Lower leg skin (tissue), 4 donors: ENCODE data around the gene POPDC2. TPM values are rescaled to one million over a fixed set of nuclear protein-coding genes. Genes with fewer than 3 reads are reported as not detected.

Source experiments
- DNase-seq, 2 donors: peaks; one replicate each; pipeline ENCODE4 v3.0.0-alpha.2; 2019; ENCODE audit warnings: low spot score in 2 of 2
- H3K4me3 ChIP-seq: fragments of 200-600 bp; sonication (generic); 2 replicates; pipeline ENCODE4 v1.5.1; 2017; ENCODE audit warnings: mild to moderate bottlenecking, low read depth; ENCODE audit not compliant: poor library complexity, severe bottlenecking
- POLR2A ChIP-seq, 2 donors: fragments of 450-650 bp; IDR thresholded peaks; one replicate each; pipeline ENCODE4 v1.6.1; 2016 to 2017; ENCODE audit warnings: antibody characterized with exemption in 2 of 2, mild to moderate bottlenecking in 1 of 2, moderate library complexity in 1 of 2
- WGBS, 2 donors: methylation state at CpG; one replicate each; pipeline ENCODE4 v1.1.5; 2018; 5-methylcytosine and 5-hydroxymethylcytosine counted together
- intact Hi-C: fragments of 100-400 bp; cut with DNase I; formaldehyde crosslinking; loops from one replicate; pipeline ENCODE4 v1.15.0; 2023; ENCODE audit warnings: low total_unique reads
- total RNA-seq, 4 donors: library from RNA; depleted of rRNA; stranded (reverse); fragments of >200 nt; gene quantifications; one replicate each; pipeline ENCODE4 v1.1.0, GENCODE V29; 2016
- TF ChIP-seq, protein P1 (sequence below), 3 donors: fragments of 450-650 bp; IDR thresholded peaks; one replicate each; pipeline ENCODE4 v1.5.1; 2016; ENCODE audit warnings: antibody characterized with exemption in 3 of 3, mild to moderate bottlenecking in 3 of 3, moderate library complexity in 2 of 3

The POPDC2 gene
- total RNA-seq, 4 donors from 2014 or later, result 0.97 to 1.9 (median 1.3) TPM

DNA sequence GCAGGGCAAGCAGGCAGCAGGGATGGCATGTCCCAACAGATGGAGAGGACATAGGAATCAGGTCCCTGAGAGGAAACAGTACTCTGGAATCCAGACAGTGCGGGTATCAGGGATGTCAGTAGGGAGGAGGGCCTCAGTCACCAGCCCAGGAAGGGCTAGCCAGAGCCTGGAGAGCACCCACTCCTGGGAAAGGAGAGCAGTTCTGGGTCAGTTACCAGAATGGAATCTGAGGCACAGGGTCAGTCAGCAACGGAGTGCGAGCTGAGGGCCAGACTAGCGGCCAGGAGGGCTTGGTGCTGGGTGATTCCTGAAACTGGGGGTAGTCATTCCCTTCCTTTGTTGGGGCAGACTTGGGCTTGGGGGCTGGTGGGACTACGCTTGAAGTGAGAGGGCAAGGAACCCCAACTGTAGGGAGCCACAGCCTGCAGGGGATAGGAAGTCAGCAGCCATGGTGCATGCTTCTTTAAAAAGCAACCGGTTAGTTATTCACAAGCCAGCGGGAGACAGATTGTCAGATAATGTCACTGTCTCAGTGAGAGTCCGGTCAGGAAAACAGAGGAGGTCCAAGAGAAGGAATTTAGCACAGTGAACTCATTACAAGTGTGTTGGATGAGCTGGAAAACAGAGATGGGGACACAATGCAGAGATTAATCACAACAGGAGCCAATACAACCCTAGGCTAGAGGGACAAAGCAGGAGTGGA is 34.8 kb downstream of the POPDC2 start:
- no peak for TF ChIP-seq POLR2A (IDR thresholded peaks at IDR 0.05)
- TF ChIP-seq, protein P1, sequence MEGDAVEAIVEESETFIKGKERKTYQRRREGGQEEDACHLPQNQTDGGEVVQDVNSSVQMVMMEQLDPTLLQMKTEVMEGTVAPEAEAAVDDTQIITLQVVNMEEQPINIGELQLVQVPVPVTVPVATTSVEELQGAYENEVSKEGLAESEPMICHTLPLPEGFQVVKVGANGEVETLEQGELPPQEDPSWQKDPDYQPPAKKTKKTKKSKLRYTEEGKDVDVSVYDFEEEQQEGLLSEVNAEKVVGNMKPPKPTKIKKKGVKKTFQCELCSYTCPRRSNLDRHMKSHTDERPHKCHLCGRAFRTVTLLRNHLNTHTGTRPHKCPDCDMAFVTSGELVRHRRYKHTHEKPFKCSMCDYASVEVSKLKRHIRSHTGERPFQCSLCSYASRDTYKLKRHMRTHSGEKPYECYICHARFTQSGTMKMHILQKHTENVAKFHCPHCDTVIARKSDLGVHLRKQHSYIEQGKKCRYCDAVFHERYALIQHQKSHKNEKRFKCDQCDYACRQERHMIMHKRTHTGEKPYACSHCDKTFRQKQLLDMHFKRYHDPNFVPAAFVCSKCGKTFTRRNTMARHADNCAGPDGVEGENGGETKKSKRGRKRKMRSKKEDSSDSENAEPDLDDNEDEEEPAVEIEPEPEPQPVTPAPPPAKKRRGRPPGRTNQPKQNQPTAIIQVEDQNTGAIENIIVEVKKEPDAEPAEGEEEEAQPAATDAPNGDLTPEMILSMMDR (IDR thresholded peaks at IDR 0.05), result no peak
- DNase-seq, result no peak
- WGBS, 2 donors, result 76 to 79% methylated on average over 8 of the region's 8 CpGs
- no peak overlapping the region for H3K4me3 ChIP-seq
- intact Hi-C loops, result no loop called here

DNA sequence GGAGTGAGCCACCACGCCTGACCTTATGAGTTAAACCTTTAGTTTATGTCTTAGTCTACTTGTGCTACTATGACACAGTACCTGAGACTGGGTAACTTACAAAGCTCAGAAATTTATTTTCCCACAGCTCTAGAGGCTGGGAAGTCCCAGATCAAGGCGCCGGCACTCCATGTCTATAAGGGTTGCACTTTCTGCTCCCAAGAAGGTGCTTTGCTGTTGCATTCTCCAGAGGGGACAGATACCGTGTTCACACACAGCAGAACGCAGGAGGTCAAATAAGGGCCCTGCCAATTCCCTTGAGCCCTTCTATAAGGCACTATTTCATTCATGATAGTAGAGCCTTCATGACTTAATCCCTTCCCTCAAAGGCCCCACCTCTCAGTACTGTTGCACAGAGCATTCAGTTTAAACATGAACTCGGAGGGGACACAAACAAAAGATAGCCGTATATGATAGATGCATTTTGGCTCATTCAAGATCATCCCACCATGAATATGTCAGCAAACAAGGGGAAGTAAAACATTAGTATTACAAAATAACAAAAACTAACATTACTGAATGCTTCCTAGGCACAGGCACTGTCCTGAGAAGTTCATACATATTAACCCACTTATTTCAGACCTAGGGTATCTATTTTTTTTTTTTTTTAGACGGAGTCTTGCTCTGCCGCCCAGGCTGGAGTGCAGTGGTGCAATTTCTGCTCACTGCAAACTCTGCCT is 36.2 kb downstream of the POPDC2 start:
- no peak overlapping the region for H3K4me3 ChIP-seq
- no peak for DNase-seq
- intact Hi-C loops, result no loop called here
- TF ChIP-seq, protein P1 (IDR thresholded peaks at IDR 0.05), result no peak
- no peak for TF ChIP-seq POLR2A (IDR thresholded peaks at IDR 0.05)
- WGBS, 2 donors, result 92 to 93% methylated on average over 9 of the region's 9 CpGs

DNA sequence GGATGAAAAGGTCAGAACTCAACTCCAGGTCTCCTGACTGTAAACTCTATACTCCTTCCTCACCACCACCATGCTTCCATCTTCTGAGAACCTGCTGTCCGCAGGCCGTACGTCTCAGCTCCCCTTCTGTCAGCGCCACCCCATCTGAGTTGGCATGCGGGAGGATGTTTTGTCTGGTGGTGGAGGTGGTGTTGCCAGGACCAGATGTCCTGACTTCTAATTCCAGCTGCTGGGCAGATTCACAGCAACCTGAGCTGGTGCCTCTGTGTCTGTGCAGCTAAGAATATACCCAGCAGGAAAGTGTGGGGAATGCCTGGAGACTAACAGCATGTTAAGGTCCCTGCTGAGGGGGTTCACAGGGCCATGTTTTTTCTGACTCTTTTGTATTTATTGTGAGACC is 39.5 kb downstream of the POPDC2 start:
- TF ChIP-seq, protein P1 (IDR thresholded peaks at IDR 0.05), result no peak
- no peak for TF ChIP-seq POLR2A (IDR thresholded peaks at IDR 0.05)
- intact Hi-C loops, result no loop called here
- 82 to 90% methylated on average over 5 of the region's 5 CpGs for WGBS, 2 donors
- no peak for DNase-seq
- no peak overlapping the region for H3K4me3 ChIP-seq

DNA sequence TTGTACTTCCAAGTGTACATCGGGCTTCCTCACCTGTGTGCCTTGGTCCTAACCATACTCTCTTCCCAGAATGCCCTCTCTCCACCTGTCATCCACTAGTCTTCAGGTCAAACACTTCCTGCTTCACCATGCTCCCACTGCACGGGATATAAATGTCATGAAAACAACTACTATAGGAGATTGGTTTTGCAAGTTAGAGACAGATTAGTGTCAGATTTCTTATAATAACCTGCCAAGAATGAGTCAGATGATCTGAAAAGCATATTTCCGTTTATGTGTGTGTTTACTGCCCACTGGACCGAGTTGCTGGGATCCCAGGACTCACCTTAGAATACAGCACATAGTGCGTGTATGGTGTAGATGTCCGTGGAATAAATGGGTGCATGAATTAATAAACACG is 41.3 kb downstream of the POPDC2 start:
- 68% methylated on average over 7 of the region's 7 CpGs for WGBS, 2 donors

DNA sequence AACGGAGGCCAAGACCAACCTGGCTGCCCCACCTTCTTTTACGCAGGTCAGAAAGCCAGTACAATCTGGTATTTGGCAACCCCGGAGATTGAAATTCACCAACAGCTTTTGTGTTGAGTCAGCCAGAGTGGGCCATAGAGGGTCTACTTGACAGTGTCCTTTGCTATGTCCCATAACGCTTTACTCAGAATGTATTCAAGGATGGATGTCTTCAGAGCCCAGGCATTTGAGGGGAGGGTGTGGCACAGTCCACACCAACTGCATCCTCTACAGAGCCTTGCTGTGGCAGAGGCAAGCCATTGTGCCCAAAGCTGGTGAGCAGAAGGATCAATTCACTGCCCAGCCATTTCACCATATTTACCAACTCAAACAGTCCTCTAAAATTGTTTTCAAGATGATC is 44.3 kb downstream of the POPDC2 start:
- DNase-seq, result no peak
- intact Hi-C loops, result no loop called here
- TF ChIP-seq, protein P1 (IDR thresholded peaks at IDR 0.05), result no peak
- TF ChIP-seq POLR2A (IDR thresholded peaks at IDR 0.05), result no peak
- 73 to 85% methylated on average over 4 of the region's 4 CpGs for WGBS, 2 donors
- H3K4me3 ChIP-seq, result no peak overlapping the region

More for the DNA sequence above, 41.3 kb downstream of the POPDC2 start:
- DNase-seq, result no peak
- TF ChIP-seq POLR2A (IDR thresholded peaks at IDR 0.05), result no peak
- TF ChIP-seq, protein P1 (IDR thresholded peaks at IDR 0.05), result no peak
- intact Hi-C loops, result no loop called here
- H3K4me3 ChIP-seq, result no peak overlapping the region
